GM19351 (cell line): ENCODE results near the gene VCX3B.
"Not testable (repeated sequence)": the region's sequence is repeated elsewhere in the genome, so short reads cannot be mapped to it uniquely, and the experiment has no call there.

Experiments used
- ATAC-seq: cut with Tn5 transposase; IDR thresholded peaks from one replicate; pipeline ENCODE4 v1.9.1; 2021; ENCODE audit warnings: mild to moderate bottlenecking, moderate library complexity; ENCODE audit not compliant: unreplicated experiment

VCX3B gene

GRCh38 chrX:8464530-8464929, at the start of gene VCX3B:
TSS of gene VCX3B (plus strand) at chrX:8464830. CDS start at chrX:8465451, 621 bp downstream.
- ATAC-seq, result not testable (repeated sequence)

GRCh38 chrX:8418301-8418700, 46.3 kb upstream of the VCX3B start:
- no peak for ATAC-seq

GRCh38 chrX:8424912-8425311, 39.7 kb upstream of the VCX3B start:
- no peak for ATAC-seq

- no peak for ATAC-seq
Observed at GRCh38 chrX:8429692-8430249, 34.9 kb upstream of the VCX3B start.

- ATAC-seq, result no peak
Observed at GRCh38 chrX:8430444-8430843, 34.2 kb upstream of the VCX3B start.

- no peak for ATAC-seq
Observed at GRCh38 chrX:8432396-8432795, 32.2 kb upstream of the VCX3B start.

GRCh38 chrX:8433109-8434062, 31.2 kb upstream of the VCX3B start:
- no peak for ATAC-seq

- ATAC-seq, result no peak
Observed at GRCh38 chrX:8447368-8447767, 17.3 kb upstream of the VCX3B start.

GRCh38 chrX:8452343-8452742, 12.3 kb upstream of the VCX3B start:
- not testable (repeated sequence) for ATAC-seq

GRCh38 chrX:8453611-8454010, 11.0 kb upstream of the VCX3B start:
- no peak for ATAC-seq

GRCh38 chrX:8455557-8455956, 9.1 kb upstream of the VCX3B start:
- ATAC-seq, result no peak

GRCh38 chrX:8462488-8462887, 2.1 kb upstream of the VCX3B start:
- no peak for ATAC-seq

GRCh38 chrX:8484360-8484949, 19.8 kb downstream of the VCX3B start:
- no peak for ATAC-seq

GRCh38 chrX:8495036-8495435, 30.4 kb downstream of the VCX3B start:
- not testable (repeated sequence) for ATAC-seq

GRCh38 chrX:8500203-8500602, 35.6 kb downstream of the VCX3B start:
- no peak for ATAC-seq

GRCh38 chrX:8502101-8502500, 37.5 kb downstream of the VCX3B start:
- ATAC-seq, result not testable (repeated sequence)

- ATAC-seq, result no peak
Observed at GRCh38 chrX:8504451-8504850, 39.8 kb downstream of the VCX3B start.
